Ureter (tissue), 1 donor: ENCODE results near the gene GOLGA8K. TPM values are rescaled to one million over a fixed set of nuclear protein-coding genes. Genes with fewer than 3 reads are reported as not detected.
A peak's percentile ranks its signal among the peaks of the same experiment; 100 is the strongest.
"Not testable (repeated sequence)": the region's sequence is repeated elsewhere in the genome, so short reads cannot be mapped to it uniquely, and the experiment has no call there.

ENCODE experiments used
- DNase-seq: peaks from one replicate; pipeline ENCODE4 v3.0.0-alpha.2; 2020; ENCODE audit warnings: low spot score
- total RNA-seq: library from RNA; stranded (reverse); gene quantifications from one replicate; pipeline ENCODE4 v1.2.4, GENCODE V29; 2023
- donor health status: DM: yes; HTN: yes; CAD: no.

GOLGA8K gene
- total RNA-seq, 1 donor from 2014 or later, result 1.9 TPM

GRCh38 chr15:32352748-32353147, 50.3 kb downstream of the GOLGA8K start:
- not testable (repeated sequence) for DNase-seq

GRCh38 chr15:32350563-32351220, 52.4 kb downstream of the GOLGA8K start:
- DNase-seq, result not testable (repeated sequence)

GRCh38 chr15:32347037-32347436, 56.1 kb downstream of the GOLGA8K start:
- DNase-seq, result peak; percentile 8

- peak; percentile 25 for DNase-seq
These were observed 57.0 kb downstream of the GOLGA8K start for GRCh38 chr15:32345978-32346547.

GRCh38 chr15:32343921-32344320, 59.2 kb downstream of the GOLGA8K start:
- not testable (repeated sequence) for DNase-seq

Other genes with a start within 250 kb of the GOLGA8K start
- gene GOLGA8O, start 52.3 kb upstream of the GOLGA8K start, total RNA-seq, result 4.5 TPM
- 19.7 TPM for gene GOLGA8N, start 190.2 kb upstream of the GOLGA8K start, total RNA-seq
- gene ARHGAP11A, start 212.2 kb upstream of the GOLGA8K start, total RNA-seq, result 1.4 TPM
- 0.81 TPM for gene SCG5, start 238.4 kb upstream of the GOLGA8K start, total RNA-seq